Dendritic cell treated with granulocyte-macrophage colony-stimulating factor and Interleukin-4, amounts not matched to agents 40 ng/mL and 50 ng/mL, for 4 days (primary cell): ENCODE measurements around the gene ATXN1.

Experiments
- H3K27ac Mint-ChIP-seq: one replicate; pipeline ENCODE4 v1.8.0; 2022; ENCODE audit warnings: mild to moderate bottlenecking, mixed read lengths
- H3K27me3 Mint-ChIP-seq: one replicate; pipeline ENCODE4 v1.8.0; 2022; ENCODE audit warnings: mild to moderate bottlenecking, mixed read lengths
- H3K36me3 Mint-ChIP-seq: one replicate; pipeline ENCODE4 v1.8.0; 2022; ENCODE audit warnings: low read depth, mixed read lengths
- H3K4me1 Mint-ChIP-seq: one replicate; pipeline ENCODE4 v1.8.0; 2022; ENCODE audit warnings: low read depth, mixed read lengths
- H3K4me3 Mint-ChIP-seq: one replicate; pipeline ENCODE4 v1.8.0; 2022; ENCODE audit warnings: mild to moderate bottlenecking, moderate library complexity, mixed read lengths
- H3K9me3 Mint-ChIP-seq: one replicate; pipeline ENCODE4 v1.8.0; 2022; ENCODE audit warnings: mixed read lengths
- intact Hi-C: fragments of 100-400 bp; cut with micrococcal nuclease; formaldehyde crosslinking; loops from one replicate; pipeline ENCODE4 v1.15.0; 2022

Gene ATXN1

GRCh38 chr6:16760516-16761470, at the start of gene ATXN1:
TSS of gene ATXN1 (minus strand) at chr6:16761460.
- peak within 1 kb of the TSS; percentile 99 for H3K27ac Mint-ChIP-seq
- H3K9me3 Mint-ChIP-seq, result no peaks in the 10 kb centered on the region
- peaks cover 27% of the 10 kb centered on the region for H3K4me1 Mint-ChIP-seq
- peak within 1 kb of the TSS; percentile 98 for H3K4me3 Mint-ChIP-seq
- peaks cover 45% of the 10 kb centered on the region for H3K36me3 Mint-ChIP-seq
- no peaks in the 10 kb centered on the region for H3K27me3 Mint-ChIP-seq
- intact Hi-C loops, result loop anchor here (1.0 to 5.0 kb wide), 4 partner anchors 47 to 428 kb away; no protein-coding TSS in a partner anchor

DNA sequence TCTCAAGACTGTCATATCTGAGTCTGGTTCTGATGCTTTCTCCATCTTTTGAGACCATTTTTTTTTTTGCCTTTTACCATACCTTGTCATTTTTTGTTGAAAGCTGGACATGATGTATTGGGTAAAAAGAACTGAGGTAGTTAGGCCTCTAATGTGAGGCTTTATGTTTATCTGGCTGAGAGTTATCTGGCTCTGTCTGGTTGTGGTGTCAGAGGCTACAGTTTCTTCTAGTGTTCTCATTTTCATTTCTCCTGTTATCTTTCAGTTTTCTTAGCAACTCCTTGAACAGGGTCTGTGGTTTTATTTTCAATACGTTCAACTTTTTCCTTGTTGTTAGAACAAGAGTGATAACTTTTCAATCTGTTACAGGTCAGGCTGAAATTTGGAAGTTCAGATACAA, 49.2 kb upstream of the ATXN1 start:
- intact Hi-C loops, result no loop called here
- no peak overlapping the region for H3K27ac Mint-ChIP-seq
- peaks cover 37% of the 10 kb centered on the region for H3K36me3 Mint-ChIP-seq
- H3K4me1 Mint-ChIP-seq, result peaks cover 6% of the 10 kb centered on the region
- H3K9me3 Mint-ChIP-seq, result peaks cover 44% of the 10 kb centered on the region
- H3K4me3 Mint-ChIP-seq, result no peak overlapping the region
- no peaks in the 10 kb centered on the region for H3K27me3 Mint-ChIP-seq

- H3K4me1 Mint-ChIP-seq, result peaks cover 11% of the 10 kb centered on the region
- intact Hi-C loops, result no loop called here
- H3K4me3 Mint-ChIP-seq, result no peak overlapping the region
- H3K36me3 Mint-ChIP-seq, result peaks cover 37% of the 10 kb centered on the region
- H3K9me3 Mint-ChIP-seq, result peaks cover 44% of the 10 kb centered on the region
- H3K27me3 Mint-ChIP-seq, result no peaks in the 10 kb centered on the region
- no peak overlapping the region for H3K27ac Mint-ChIP-seq
Observed at GRCh38 chr6:16809753-16810358, 48.6 kb upstream of the ATXN1 start.

- intact Hi-C loops, result no loop called here
- no peaks in the 10 kb centered on the region for H3K27me3 Mint-ChIP-seq
- peaks cover 31% of the 10 kb centered on the region for H3K36me3 Mint-ChIP-seq
- peaks cover 22% of the 10 kb centered on the region for H3K4me1 Mint-ChIP-seq
- H3K27ac Mint-ChIP-seq, result no peak overlapping the region
- H3K9me3 Mint-ChIP-seq, result peaks cover 34% of the 10 kb centered on the region
- no peak overlapping the region for H3K4me3 Mint-ChIP-seq
Observed at GRCh38 chr6:16807956-16808355, 46.7 kb upstream of the ATXN1 start.

DNA sequence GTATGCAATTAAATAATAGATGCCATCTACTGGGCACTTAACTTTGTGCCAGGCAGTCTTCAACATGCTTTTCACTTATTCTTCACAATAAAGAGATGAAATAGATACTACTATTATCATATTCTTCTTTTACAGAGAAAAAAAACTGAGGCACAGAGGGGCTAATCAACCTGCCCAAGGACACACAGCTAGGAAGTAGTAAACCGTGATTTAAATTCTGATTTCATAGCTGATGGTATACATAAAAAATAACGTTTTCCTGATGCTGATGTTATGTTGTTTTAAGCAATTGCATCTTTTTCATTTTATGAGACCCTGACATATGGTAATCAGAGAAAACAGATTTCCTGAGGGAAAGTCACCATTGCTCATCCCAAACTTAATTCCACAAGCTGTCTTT, 45.1 kb upstream of the ATXN1 start:
- intact Hi-C loops, result no loop called here
- Mint-ChIP-seq H3K9me3 (peaks cover 21% of the 10 kb centered on the region), H3K4me1 (peaks cover 22% of the 10 kb centered on the region), H3K36me3 (peaks cover 16% of the 10 kb centered on the region), H3K4me3 (no peak overlapping the region), H3K27me3 (no peaks in the 10 kb centered on the region), H3K27ac (no peak overlapping the region)

DNA sequence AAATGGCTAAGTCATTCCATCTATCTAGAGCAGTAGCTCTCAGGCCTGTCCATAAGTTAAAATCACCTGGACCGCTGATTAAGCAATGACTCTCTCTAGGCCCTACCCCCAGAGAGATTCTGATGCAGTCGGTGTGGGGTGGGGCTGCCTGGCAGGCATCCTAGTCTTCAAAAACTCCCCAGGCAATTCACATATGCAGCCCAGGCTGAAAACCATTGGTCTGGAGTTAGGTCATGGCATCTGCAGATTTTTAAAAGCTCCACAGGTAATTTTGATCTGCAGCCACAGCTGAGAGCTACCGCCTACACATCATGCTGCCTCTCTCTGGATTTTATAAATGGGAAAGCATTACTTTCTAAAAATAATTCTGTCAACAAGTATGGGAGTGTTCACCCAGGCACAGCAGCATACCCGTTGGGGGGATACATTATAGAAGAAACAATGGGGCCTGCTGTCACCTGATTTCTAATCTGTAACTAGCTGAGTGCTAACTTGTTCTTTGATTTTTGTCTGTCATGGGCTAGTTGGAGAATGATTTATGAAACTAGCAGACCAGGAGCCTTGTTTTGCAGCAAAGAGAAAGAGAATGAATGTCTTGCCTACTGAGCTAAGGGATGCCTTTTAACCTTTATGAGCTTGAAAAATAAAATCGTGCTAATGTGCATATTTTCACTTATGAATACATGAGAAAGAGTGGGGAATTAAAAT, 44.1 kb upstream of the ATXN1 start:
- no peak overlapping the region for H3K4me3 Mint-ChIP-seq
- peaks cover 20% of the 10 kb centered on the region for H3K9me3 Mint-ChIP-seq
- H3K27ac Mint-ChIP-seq, result no peak overlapping the region
- H3K4me1 Mint-ChIP-seq, result peaks cover 31% of the 10 kb centered on the region
- H3K27me3 Mint-ChIP-seq, result no peaks in the 10 kb centered on the region
- H3K36me3 Mint-ChIP-seq, result peaks cover 13% of the 10 kb centered on the region
- intact Hi-C loops, result no loop called here

DNA sequence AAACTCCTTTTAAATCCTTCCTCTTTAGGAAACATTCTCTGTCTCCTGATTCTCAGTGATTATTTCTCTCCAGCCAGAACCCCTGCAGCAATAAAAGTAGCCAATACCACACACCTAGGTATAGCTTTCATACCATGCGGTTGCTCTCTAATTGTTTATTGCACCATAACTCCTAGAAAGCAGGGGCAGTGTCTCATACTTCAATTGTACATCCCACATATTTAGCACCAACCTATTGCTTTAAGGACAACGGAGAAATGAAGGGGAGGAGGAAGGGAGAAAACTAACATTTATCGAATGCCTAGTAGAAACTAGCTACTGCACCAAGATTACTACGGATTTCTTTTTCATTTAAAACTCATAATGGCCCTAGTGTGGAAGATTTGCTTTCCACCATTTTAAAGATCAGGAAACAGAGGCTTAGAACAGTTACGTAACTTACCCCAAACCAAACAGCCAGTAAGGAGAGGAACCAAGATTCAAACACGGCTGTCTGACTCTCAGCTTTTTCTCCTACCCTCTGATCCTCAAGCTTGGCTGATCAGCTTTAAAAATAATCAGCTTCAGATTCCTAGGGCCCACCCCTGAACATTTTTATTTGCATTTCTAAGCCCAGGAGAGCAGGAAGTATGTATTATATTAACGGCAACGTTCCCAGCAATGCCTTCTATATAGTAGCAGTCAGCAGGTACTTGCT, 43.4 kb upstream of the ATXN1 start:
- Mint-ChIP-seq H3K27ac (no peak overlapping the region), H3K4me1 (peaks cover 34% of the 10 kb centered on the region), H3K36me3 (peaks cover 7% of the 10 kb centered on the region), H3K9me3 (peaks cover 13% of the 10 kb centered on the region), H3K27me3 (no peaks in the 10 kb centered on the region), H3K4me3 (no peak overlapping the region)
- intact Hi-C loops, result no loop called here

DNA sequence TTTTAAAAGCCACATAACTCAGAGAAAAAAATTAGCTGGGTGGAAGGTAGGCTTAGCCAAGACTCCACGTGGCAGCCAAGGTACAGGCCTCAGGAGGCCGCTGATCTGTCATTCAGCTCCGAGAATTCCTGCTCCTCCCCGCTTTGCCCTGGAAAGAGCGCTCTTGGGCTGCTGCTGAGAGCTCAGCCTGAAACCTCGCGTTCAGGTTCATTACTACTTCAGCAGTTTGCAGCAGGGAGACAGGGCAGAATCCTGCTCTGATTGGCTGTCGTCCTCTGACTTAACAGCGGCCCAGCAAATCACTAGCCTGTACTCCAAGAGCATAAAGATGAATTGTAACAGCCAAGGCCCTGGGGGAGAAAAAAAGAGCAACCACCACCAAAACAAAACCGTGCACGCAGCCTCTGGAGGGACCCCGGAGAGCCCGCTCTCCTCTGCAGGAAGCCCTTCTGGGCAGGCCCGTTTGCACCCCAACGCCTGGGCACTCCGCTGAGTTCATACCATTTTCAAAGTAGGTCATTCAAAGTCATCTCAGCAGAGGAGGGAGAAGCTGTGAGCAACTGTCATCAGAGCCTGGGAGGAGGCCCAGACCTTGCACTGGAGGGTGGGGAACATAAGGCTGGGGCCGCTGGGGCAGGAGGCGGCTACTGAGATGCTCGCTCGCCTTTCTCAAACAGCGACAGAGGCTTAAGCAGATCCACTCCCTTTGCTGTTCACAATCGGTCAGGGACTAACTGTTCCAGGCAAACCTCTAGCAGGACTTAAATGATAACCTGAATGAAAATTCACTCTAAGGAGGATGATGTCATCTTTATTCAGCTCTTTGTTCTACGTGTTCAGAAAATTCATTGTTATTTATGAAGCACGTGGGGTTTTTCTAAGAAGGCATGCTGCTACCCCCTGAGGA, 42.3 kb upstream of the ATXN1 start:
- H3K4me3 Mint-ChIP-seq, result no peak overlapping the region
- H3K27me3 Mint-ChIP-seq, result no peaks in the 10 kb centered on the region
- peaks cover 1% of the 10 kb centered on the region for H3K9me3 Mint-ChIP-seq
- H3K36me3 Mint-ChIP-seq, result no peaks in the 10 kb centered on the region
- peaks cover 34% of the 10 kb centered on the region for H3K4me1 Mint-ChIP-seq
- intact Hi-C loops, result no loop called here
- no peak overlapping the region for H3K27ac Mint-ChIP-seq

GRCh38 chr6:16802071-16802470, 40.8 kb upstream of the ATXN1 start:
- intact Hi-C loops, result no loop called here
- Mint-ChIP-seq H3K27ac (no peak overlapping the region), H3K27me3 (no peaks in the 10 kb centered on the region), H3K9me3 (no peaks in the 10 kb centered on the region), H3K4me3 (no peak overlapping the region), H3K4me1 (peaks cover 34% of the 10 kb centered on the region), H3K36me3 (no peaks in the 10 kb centered on the region)

DNA sequence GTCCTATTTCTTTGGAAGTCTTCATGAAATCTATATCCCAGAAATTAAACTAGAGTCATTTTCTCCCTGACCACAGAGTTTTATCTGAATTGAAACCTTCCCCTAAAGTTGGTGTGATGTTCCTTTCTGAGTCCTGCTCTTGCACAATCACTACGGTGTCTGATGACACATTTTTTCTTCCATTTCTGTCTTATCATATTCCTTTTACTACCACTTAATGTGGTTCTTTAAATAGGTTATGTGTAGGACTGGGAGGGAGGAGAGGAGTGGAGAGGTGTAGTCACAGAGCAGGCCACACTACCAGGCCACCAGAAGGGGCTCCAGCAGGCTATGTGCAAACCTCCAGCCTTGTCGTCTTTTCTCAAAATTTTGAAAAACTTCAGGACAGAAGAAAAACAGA, 39.7 kb upstream of the ATXN1 start:
- Mint-ChIP-seq H3K36me3 (no peaks in the 10 kb centered on the region), H3K9me3 (no peaks in the 10 kb centered on the region), H3K4me1 (peaks cover 34% of the 10 kb centered on the region), H3K27me3 (no peaks in the 10 kb centered on the region), H3K4me3 (no peak overlapping the region), H3K27ac (peak overlapping the region; percentile 34)
- intact Hi-C loops, result no loop called here

- H3K36me3 Mint-ChIP-seq, result no peaks in the 10 kb centered on the region
- no peaks in the 10 kb centered on the region for H3K27me3 Mint-ChIP-seq
- H3K4me3 Mint-ChIP-seq, result no peak overlapping the region
- H3K4me1 Mint-ChIP-seq, result peaks cover 28% of the 10 kb centered on the region
- no peak overlapping the region for H3K27ac Mint-ChIP-seq
- no peaks in the 10 kb centered on the region for H3K9me3 Mint-ChIP-seq
- intact Hi-C loops, result no loop called here
Observed at GRCh38 chr6:16800341-16800740, 39.1 kb upstream of the ATXN1 start.

DNA sequence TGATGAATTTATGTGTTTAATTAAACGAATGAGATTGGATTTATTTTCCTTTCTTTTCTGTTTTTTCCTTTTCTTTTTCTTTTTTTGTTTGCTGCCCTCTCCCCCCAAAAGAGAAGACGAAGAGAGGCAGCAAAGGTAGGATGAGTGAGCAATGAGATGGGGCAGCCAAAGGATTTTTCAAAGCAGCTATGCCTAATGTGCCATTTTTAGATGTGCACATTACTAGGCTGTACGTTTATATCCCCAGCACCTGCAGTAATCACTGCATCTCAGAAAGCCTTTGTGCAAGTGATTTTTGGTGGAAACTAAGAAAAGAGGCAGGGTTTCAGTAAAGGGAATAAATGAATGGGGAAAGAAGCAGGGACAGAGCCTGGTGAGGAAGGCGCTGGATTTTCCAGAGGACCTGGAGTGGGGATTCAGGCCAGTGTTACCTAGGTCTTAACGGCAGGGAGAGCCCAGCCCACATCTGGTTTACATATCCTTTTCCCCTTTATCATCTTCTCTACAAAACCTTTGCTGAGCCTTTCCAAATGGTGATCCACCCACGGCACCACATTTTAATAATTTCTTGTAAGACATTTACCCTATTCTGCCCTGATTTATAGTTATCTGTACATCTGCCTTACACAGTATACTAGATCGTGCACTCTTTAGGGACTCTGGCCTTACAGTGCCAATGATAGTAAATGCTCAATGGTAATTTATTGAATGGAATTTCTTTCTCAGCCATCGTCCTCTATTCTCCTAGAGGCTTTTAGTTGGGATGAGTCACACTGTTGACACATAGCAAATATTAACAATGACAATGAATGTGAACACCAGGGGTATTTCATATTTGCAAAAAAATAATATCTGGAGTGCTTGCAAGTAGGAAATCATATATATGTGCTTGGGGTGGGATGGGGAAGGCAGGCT, 38.3 kb upstream of the ATXN1 start:
- no peak overlapping the region for H3K27ac Mint-ChIP-seq
- intact Hi-C loops, result no loop called here
- no peaks in the 10 kb centered on the region for H3K36me3 Mint-ChIP-seq
- peaks cover 20% of the 10 kb centered on the region for H3K4me1 Mint-ChIP-seq
- no peak overlapping the region for H3K4me3 Mint-ChIP-seq
- no peaks in the 10 kb centered on the region for H3K9me3 Mint-ChIP-seq
- H3K27me3 Mint-ChIP-seq, result no peaks in the 10 kb centered on the region
